Measurements from ENCODE around the gene ITGB1BP1. TPM values are rescaled to one million over a fixed set of nuclear protein-coding genes. Genes with fewer than 3 reads are reported as not detected.

ITGB1BP1 gene
- total RNA-seq, 2 experiments from 2014 or later: 54.0 to 102 TPM

GRCh38 chr2:9416267-9416961 lies 6.9 kb downstream of the ITGB1BP1 start:
- no TSS peak for BruUV-seq (replicated peaks)
- H3K9me3 ChIP-seq (ENCODE audit: low read length): no peaks in the 10 kb centered on the region

GRCh38 chr2:9415516-9416169 lies 7.7 kb downstream of the ITGB1BP1 start:
- H3K4me3 ChIP-seq (ENCODE audit: low read depth, low read length, poor library complexity, severe bottlenecking): no peak overlapping the region
- TF ChIP-seq EZH2phosphoT487 (IDR thresholded peaks at IDR 0.05; ENCODE audit: borderline replicate concordance, low read depth, low read length): no peak
- TF ChIP-seq CTCF (conservative IDR thresholded peaks at IDR 0.05; ENCODE audit: low read length): no peak
- no TSS peak for BruUV-seq (replicated peaks)
- H3K9me3 ChIP-seq (ENCODE audit: low read length): no peaks in the 10 kb centered on the region
- no peak overlapping the region for H2AFZ ChIP-seq (ENCODE audit: low read length)
- no peak overlapping the region for H3K4me2 ChIP-seq (ENCODE audit: low read length)
- intact Hi-C loops (cut with micrococcal nuclease; ENCODE audit: unreplicated experiment): no loop called here
- H3K79me2 ChIP-seq (ENCODE audit: insufficient read depth, low read depth, low read length): peaks cover 19% of the 10 kb centered on the region; the same call in 1 of the 2 replicates
- no peak for DNase-seq (ENCODE audit: low spot score)
- POLR2A ChIA-PET: no interaction called here
- no peak overlapping the region for H3K27ac ChIP-seq (ENCODE audit: low read depth, low read length, poor library complexity, severe bottlenecking)
- H3K4me1 ChIP-seq (ENCODE audit: insufficient read depth, low read length, poor library complexity, severe bottlenecking): peaks cover 2% of the 10 kb centered on the region
- no peaks in the 10 kb centered on the region for H4K20me1 ChIP-seq (ENCODE audit: insufficient read depth, low read length)
- no peaks in the 10 kb centered on the region for H3K9me2 ChIP-seq (ENCODE audit: insufficient read depth, low read length)
- peaks cover 72% of the 10 kb centered on the region for H3K36me3 ChIP-seq (ENCODE audit: insufficient read depth, low read length)
- CTCF ChIA-PET (ENCODE audit: unreplicated experiment): interaction anchor here (0.5 kb wide), 1 partner anchor 52 kb away, joined by 3 read pairs; no protein-coding TSS in a partner anchor

More at GRCh38 chr2:9416267-9416961, 6.9 kb downstream of the ITGB1BP1 start:
- H3K4me1 ChIP-seq (ENCODE audit: insufficient read depth, low read length, poor library complexity, severe bottlenecking): no peaks in the 10 kb centered on the region
- peaks cover 27% of the 10 kb centered on the region; the same call in 1 of the 2 replicates for H3K79me2 ChIP-seq (ENCODE audit: insufficient read depth, low read depth, low read length)
- TF ChIP-seq CTCF (conservative IDR thresholded peaks at IDR 0.05; ENCODE audit: low read length) (no peak), EZH2phosphoT487 (IDR thresholded peaks at IDR 0.05; ENCODE audit: borderline replicate concordance, low read depth, low read length) (no peak)
- intact Hi-C loops (cut with micrococcal nuclease; ENCODE audit: unreplicated experiment): no loop called here
- H3K36me3 ChIP-seq (ENCODE audit: insufficient read depth, low read length): peaks cover 64% of the 10 kb centered on the region
- no peak for DNase-seq (ENCODE audit: low spot score)
- no peak overlapping the region for H3K27ac ChIP-seq (ENCODE audit: low read depth, low read length, poor library complexity, severe bottlenecking)
- no peaks in the 10 kb centered on the region for H4K20me1 ChIP-seq (ENCODE audit: insufficient read depth, low read length)
- H3K9me2 ChIP-seq (ENCODE audit: insufficient read depth, low read length): no peaks in the 10 kb centered on the region
- POLR2A ChIA-PET: no interaction called here
- H3K4me2 ChIP-seq (ENCODE audit: low read length): no peak overlapping the region
- H3K4me3 ChIP-seq (ENCODE audit: low read depth, low read length, poor library complexity, severe bottlenecking): no peak overlapping the region
- H2AFZ ChIP-seq (ENCODE audit: low read length): no peak overlapping the region
- CTCF ChIA-PET (ENCODE audit: unreplicated experiment): no interaction called here

GRCh38 chr2:9412781-9413180 lies 10.5 kb downstream of the ITGB1BP1 start:
- Histone ChIP-seq H3K36me3 (ENCODE audit: insufficient read depth, low read length) (peaks cover 78% of the 10 kb centered on the region), H2AFZ (ENCODE audit: low read length) (no peak overlapping the region), H3K4me2 (ENCODE audit: low read length) (no peak overlapping the region), H3K9me2 (ENCODE audit: insufficient read depth, low read length) (no peaks in the 10 kb centered on the region), H3K79me2 (ENCODE audit: insufficient read depth, low read depth, low read length) (no peaks in the 10 kb centered on the region), H4K20me1 (ENCODE audit: insufficient read depth, low read length) (no peaks in the 10 kb centered on the region), H3K27ac (ENCODE audit: low read depth, low read length, poor library complexity, severe bottlenecking) (no peak overlapping the region), H3K4me3 (ENCODE audit: low read depth, low read length, poor library complexity, severe bottlenecking) (no peak overlapping the region), H3K4me1 (ENCODE audit: insufficient read depth, low read length, poor library complexity, severe bottlenecking) (peaks cover 9% of the 10 kb centered on the region), H3K9me3 (ENCODE audit: low read length) (no peaks in the 10 kb centered on the region)
- intact Hi-C loops (cut with micrococcal nuclease; ENCODE audit: unreplicated experiment): no loop called here
- CTCF ChIA-PET (ENCODE audit: unreplicated experiment): no interaction called here
- BruUV-seq (replicated peaks): no TSS peak
- POLR2A ChIA-PET: interaction anchor here (1.3 kb wide), 1 partner anchor 9 kb away, joined by 5 read pairs; no protein-coding TSS in a partner anchor
- no peak for DNase-seq (ENCODE audit: low spot score)
- TF ChIP-seq CTCF (conservative IDR thresholded peaks at IDR 0.05; ENCODE audit: low read length): no peak
- no peak for TF ChIP-seq EZH2phosphoT487 (IDR thresholded peaks at IDR 0.05; ENCODE audit: borderline replicate concordance, low read depth, low read length)

Measured in OCI-LY7 (cell line).